CD4-positive, alpha-beta T cell treated with Interferon alpha-2 for 1 hour (primary cell): ENCODE measurements around the gene PLCL2.

Source experiments
- DNase-seq, 2 donors: peaks; one replicate each; pipeline ENCODE4 v3.0.0-alpha.2; 2020 to 2022

PLCL2 gene

DNA sequence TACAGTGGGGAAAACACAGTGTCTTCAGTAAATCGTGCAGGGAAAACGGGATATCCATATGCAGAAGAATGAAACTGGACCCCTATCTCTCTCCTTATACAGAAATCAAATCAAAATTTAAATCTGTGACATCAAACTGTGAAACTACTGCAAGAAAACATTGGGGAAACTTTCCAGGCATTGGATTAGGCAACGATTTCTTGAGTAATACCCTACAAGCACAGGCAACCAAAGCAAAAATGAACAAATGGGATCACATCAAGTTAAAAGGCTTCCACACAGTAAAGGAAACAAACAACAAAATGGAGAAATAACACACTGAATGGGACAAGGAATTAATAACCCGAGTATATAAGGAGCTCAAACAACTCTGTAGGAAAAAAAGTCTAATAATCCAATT is 165.3 kb downstream of the PLCL2 start:
- no peak for DNase-seq

DNA sequence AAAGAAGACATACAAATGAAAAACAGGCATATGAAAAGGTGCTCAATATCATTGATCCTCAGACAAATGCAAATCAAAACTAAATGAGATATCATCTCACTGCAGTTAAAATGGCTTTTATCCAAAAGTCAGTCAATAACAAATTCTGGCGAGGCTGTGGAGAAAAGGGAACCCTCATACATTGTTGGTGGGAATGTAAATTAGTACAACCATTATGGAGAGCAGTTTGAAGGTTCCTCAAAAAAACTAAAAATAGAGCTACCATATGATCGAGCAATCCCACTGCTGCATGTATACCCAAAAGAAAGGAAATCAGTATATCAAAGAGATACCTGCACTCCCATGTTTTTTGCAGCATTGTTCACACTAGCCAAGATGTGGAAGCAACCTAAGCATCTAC is 165.8 kb downstream of the PLCL2 start:
- no peak for DNase-seq

DNA sequence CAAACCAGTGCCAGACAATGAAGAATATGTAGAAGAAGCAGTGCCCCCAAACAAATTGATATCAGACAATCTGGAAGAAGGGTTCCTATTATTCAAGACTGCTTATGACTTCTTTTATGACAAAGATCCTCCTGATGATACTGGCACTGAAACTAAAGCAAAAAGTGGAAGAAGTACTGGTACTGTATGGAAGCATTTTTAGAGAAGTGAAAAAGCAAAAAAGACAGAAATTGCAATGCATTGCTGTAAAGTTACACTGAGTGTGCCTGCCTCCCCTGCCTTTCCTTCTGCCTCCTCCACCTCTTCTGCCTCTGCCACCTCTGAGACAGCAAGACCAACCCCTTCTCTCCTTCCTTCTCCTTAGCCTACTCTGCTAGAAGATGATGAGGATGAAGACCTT is 167.6 kb downstream of the PLCL2 start:
- no peak for DNase-seq

DNA sequence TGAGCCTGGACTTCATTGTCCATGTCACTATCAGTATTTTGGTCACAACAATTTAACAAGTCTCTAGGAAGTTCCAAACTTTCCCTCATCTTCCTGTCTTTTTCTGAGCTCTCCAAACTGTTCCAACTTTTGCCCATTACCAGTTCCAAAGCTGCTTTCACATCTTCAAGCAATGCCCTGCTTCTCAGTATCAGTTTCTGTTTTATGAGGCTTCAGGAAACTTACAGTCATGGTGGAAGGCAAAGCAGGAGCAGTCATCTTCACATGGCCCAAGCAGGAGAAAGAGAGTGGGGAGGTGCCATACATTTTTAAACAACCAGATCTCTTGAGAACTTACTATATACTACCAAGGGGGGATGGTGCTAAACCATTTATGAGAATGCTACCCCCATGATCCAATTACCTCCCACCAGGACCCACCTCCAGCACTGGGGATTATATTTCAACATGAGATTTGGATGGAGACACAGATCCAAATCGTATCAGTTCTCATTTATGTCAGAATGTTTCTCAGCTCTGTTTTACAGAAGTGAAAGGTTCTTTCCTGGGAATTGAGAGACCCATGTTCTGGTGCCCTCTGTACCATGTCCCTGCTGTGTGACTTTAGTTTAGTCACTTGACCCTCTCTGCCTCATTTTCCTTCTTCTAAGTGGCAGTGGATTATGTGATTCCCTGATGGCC is 169.7 kb downstream of the PLCL2 start:
- DNase-seq: no peak

DNA sequence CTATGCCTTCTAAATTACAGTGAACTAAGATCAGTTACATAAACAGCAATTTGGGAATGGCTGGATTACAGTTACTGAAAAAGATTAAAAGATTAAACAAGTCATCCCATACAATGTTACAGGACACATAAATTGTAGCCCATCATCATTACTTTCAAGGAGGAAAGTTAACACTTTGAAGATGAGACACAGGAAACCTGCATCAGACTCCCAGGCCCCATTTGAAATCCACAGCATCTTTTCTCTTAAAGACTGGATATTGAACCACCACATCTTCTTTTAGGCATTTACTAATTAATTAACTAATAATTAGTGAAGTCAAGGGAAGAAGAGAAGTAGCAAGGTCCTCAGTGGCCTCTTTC is 170.2 kb downstream of the PLCL2 start:
- no peak for DNase-seq

DNA sequence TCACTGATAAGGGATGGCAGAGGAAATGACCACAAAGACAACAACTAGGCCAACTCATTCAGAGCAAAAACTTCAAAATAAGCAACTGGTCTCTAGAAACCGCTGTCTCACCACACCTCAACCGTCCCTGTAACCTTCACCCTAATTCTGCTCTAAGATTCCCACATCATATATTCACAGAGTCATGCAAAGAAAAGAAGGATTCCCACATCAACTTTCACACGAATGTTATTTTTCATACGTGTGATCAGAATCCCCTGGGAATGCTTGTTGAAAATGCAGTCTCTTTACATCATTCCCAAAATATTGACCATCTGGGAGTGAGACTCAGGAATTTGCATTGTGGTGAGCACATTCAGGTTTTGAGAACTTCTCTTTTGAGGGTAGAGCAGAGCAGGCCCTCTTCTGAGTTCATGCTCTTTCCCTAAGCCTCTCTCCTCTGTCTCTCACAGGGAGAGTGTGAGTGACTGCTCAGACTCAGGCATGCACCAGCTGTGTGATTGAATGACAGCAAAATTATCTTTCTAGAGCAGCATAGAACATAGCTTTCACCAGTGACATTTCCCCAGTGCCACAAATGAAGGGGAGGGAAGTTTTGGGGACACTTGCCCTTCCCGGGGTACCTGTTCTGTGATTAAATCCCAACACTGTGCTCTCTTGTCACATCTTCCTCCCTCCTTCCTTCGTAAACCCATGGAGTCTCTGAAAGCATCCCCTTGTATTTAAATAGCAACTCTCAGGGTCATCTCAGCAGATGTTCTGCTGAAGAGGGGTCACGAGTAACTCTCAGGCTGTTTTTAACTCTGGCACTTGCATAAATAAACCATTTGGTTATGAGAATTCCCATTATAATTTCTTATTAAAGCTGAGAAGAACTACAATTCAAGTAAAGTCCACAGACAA is 170.9 kb downstream of the PLCL2 start:
- no peak for DNase-seq

DNA sequence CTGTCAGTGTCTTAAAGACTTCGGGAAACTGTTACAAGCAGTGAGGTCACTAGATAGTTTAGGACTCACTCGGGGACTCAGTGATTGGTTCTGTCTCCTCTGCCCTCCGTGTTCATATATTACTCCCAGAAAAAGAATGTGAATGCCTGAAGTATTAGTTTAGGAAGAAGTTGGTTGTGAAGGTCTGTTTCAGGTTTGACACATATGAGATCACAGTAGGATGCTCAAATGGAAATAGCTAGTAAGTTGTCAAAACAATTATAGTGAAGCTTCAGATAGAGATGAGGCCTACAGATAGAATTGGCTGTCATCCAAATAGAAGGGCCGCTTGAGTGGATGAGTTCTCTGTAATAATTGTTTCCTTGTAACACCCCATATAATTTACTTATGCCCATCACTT is 172.6 kb downstream of the PLCL2 start:
- no peak for DNase-seq

DNA sequence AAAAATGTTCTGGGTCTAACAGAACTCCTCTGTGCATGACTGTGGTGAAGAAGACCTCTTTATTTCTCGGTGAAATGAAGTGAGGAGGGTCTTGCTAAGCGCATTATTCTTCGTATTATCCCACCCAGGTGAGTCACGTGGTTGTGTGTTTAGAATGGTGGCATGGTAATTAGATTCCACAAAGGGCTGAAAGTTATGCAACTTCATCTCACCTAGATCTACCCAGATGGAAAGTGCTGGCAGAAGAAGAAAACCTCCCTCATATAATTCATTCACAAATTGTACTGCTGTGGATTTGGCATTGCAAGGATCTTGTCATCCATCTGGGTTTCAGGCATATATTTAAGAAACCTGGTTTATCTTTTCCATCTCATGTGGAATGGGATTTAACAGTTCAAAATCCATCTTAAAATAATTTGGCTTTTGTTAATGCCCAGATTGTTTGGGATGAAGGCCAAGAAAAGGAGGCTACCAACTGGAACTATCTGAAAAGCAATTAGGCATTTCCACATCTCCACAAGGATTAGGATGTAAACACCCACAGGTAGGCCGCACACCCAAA is 175.3 kb downstream of the PLCL2 start:
- no peak for DNase-seq

DNA sequence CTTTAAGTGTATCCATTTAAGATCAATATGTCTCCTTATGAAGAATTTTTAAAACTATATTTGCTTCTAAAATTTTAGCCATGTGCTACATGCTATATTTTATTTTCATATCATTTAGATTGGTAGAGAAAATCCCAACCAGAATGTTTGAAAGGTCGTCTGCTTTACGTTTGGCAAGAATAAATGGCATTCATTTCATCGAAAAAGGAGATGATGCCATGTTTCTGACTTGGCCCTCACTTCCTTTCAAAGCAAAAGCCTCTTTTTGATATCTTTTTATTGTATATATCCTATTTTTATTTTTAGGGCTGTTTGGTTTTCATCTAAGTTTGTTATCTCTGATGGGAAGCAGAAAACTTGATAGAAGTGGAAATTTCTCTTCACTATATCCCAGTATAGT is 176.2 kb downstream of the PLCL2 start:
- DNase-seq: no peak

DNA sequence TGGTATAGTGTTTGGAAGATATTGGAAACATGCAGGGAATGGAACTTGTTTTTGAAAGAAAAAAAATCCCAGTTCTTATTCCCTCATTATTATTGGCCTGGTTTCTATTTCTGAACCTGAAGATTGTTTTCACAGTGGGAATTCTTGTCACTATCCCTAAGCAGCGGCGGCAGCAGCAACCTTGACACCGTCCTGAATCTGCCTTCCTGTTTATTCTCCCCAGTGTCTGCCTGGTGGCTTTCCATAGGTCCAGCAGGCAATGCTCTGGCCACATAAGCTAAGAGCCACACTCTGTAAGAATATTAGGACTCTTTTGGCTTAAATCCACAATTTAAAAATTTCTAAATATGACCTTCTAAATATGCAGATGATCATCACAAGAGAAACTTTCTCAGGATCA is 178.0 kb downstream of the PLCL2 start:
- no peak for DNase-seq

DNA sequence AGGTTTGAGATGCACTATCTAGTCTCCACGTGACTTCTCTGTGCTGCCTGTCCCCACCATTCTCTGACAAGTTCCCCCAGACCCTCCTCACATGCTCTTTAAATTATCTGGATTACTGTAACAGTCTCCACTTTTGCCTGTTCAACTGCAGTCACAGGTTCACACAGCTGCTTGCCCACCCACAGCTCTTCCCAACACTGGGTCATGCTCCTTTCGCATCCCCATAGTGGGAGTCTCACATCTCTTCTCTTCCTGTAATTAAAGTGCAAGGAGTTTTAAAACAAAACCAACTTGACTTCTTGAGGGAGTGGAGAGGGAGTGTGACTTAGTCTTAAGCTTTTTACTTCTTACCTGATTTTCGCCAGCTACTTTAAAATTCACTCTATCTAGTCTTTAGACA is 178.8 kb downstream of the PLCL2 start:
- no peak for DNase-seq

DNA sequence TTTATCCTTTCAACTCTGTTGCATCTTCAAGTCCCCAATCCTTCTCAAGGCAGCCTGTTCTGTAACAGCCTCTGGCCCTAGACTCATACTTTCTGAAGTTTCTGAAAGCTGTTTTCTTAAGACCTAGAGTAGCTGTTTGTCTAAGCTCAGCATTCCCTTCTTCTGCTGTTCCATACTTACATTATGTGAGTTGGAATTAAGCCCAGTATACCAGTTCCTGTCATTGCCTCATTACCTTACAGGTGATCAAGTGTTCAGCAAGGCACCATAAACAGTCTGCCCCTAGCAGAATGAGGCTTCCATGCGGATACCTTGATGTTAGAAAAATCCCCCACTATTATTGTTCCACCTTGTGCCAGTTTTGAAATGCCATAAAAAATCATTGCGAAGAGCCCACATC is 180.6 kb downstream of the PLCL2 start:
- no peak for DNase-seq

DNA sequence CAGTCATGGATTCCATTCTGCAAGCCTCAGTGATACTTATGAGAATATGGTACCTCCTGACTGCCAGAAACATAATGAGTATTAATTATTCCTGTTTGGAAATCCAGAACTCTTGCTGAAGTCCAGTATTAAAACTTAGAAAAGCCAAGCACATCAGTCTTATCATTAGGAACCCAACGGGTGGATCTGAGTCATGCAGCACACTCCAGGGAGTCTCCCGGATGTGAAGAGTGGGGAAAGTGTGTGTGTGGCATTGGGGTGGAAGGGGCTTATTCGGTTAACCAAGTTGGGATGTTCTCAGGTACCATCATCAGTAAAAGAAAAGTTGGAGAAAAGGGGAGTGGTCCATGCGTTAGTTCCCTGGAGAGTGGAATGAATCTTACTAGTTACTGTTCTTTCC is 181.1 kb downstream of the PLCL2 start:
- DNase-seq: no peak

DNA sequence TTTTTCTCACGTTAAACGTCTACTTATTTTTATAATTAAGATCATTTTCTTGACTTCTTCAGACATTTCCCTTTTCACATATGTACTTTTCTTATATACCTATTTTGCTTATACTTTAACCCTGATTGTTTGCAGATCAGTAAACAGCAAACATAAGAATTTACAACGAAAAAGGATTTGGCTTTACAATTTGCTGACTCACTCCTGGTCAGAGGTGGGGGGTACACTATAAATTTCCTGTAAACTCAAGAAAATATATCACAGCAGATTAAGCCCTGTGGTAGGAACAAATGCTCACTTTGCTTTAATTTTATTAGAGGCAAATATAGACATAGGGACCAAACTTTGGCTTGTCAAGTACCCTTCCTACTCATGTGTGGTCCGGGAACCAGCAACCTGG is 185.0 kb downstream of the PLCL2 start:
- no peak for DNase-seq

DNA sequence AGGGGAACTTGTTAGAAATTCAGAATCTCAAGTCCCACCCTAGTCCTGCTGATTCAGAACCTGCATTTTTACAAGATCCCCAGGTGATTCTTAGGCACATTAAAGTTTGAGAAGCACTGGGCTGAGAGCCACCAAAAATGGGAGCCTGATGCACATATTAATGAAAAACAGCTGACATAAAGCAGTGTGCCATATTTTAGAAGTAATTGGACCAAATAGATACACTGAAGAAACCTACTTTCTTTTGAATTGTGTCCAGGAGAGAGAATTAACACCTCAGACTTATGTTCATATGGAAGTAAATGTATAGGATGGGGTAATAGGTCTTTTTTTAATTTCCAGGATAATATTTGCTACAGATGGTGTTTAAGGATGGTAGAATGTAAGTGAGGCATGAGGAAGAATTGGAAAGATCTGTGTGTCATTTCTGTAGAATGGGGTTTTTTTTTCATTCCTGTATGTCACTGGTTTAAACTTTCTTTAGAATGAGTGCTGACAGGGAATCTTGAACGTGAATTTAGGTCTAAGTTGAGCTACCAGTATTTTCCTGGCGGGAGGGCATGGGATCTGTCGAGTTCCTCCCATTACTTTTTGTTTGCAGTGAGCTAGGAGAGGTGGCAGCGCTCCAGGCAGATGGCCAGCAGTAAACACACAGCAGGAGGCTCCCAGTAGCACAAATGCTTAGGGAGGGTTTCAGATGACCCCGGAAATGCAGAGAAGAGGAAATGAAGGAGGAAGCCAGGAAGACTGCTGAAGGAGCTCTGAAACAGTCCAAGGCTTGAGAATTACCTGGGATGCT is 185.6 kb downstream of the PLCL2 start:
- no peak for DNase-seq

DNA sequence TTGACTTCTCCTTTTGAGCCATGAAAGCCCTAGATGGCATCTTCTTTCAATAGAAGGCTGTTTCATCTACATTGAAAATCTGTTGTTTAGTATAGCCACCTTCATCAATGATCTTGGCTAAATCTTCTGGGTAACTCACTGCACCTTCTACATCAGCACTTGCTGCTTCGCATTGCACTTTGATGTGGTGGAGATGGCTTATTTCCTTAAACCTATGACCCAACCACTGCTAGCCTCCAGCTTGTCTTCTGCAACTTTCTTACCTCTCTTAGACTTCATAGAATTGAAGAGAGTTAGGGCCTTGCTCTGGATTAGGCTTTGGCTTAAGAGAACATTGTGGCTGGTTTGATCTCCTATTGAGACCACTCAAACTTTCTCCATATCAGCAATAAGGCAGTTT is 189.8 kb downstream of the PLCL2 start:
- peak in 1 of 2 donors; percentile 33 for DNase-seq

DNA sequence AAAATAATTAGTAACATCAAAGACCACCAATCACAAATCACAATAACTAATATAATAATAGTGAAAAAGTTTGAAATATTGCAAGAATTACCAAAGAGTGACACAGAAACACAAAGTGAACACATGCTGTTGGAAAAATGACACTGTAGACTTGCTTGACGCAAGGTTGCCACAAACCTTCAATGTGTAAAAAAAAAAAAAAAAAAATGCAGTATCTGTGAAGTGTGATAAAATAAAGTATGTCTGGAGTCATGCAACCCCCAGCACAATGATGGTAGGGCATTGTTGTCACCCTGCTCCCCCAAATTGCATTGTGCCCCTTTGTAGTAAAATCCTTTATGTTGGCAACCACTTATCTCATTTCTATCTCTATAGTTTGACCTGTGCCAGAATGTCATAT is 190.6 kb downstream of the PLCL2 start:
- DNase-seq: no peak

DNA sequence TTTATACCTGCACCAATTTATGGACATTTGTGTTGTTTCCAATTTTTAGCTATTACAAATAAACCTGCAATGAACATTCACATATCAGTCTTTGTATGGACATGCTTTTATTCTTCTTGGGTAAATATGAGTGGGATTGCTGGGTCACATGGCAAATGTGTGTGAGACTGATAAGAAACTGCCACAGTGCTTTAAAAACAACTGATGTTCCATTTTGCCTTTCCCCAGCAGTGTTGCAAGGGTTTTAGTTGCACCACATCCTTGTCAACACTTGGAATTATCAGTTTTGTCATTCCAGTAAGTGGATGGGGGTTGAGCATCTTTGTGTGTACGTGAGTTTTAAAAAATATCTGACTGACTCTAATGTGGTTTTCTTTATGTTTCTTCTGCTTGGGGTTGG is 191.2 kb downstream of the PLCL2 start:
- no peak for DNase-seq

DNA sequence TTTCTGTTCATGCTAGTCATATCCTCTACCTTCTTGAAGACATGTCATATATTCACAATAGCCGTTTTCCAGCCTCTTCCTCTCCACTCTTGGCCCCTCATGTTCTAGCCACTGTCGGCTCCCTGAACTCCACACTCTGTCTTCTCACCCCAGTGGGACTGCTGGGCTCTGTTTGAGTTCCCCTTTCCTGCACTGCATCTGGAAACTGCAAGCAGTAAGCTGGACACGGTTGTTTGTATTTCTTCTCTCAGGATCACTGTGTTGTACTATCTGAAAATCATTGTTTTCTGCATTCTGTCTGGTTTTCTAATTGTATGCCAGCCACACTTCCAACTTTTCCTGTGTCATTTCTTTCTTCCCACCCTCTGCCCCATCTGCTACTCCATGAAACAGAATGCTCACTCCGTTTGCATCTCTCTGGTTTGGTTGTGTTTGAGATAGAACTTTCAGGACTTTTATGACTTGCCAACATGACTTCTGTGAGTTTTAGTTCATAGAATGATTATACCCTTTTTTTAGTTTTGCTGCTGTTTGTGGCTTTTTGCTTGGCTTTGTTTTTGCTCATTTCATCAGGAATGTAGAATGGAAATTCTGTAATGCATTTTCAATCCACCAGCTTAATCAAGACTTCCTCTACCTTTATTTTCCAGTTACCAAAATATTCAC is 192.3 kb downstream of the PLCL2 start:
- DNase-seq: no peak

DNA sequence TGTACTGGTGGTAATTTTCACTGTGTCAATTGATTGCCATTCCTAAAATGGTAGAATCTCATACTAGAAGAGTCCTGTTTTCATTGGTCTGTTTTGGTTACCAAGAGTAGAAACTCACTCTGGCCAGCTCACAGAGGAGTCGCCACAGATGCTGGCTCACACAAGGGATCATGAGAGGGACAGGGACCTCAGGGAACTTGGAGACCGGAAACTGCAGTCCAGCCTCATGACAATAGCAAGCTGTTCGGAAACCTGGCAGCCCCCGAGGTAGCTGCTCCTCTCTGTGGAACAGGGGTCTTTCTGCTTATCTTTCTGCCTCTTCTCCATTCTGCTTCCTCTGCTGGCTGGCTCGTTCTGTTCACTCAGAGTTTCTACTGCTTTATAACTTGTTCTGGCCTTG is 192.9 kb downstream of the PLCL2 start:
- DNase-seq: no peak

DNA sequence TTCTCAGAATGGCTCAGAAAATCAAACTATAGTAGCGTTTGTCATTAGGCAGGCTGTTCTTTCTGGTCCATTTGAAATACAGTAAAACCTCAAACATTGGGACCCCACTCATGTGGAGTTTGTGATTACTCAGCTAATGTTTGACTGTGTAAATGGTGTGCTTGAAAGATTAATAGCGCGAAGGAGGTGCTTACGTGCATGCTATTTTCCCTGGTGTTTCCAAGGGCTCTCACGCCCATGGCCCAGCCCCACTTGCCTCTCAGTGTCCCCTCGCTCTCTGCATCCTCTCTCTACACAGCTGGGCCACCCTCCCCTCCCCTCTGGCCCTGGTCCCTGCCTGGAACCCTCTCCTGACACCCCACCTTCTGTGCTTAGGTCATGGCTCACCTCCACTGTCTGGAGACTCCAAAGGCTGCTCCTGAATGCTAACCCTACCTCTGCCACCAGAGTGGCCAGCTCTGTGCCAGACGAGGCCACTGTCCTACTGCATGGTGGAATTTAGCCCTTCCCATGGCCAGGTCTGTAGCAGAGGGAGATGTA is 194.2 kb downstream of the PLCL2 start:
- no peak for DNase-seq

DNA sequence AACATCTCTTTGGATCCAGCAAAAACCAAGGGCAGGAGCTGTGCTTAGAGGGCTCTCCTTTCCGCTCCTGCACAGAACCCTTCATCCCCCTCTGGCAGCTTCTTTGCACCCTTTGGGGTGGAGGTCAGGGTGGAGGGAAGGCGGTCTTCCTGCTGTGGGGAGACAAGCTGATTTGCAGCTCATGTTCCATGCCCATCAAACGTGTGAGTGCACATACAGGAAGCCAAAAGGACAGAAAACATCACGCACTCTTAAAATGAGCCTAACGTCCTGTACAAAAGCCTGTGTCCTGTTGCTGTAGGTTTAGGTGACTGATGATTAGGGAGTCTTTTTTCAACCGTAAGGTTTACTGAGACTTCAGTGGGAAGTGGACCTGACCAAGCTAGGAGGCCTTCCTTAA is 195.2 kb downstream of the PLCL2 start:
- DNase-seq: no peak

DNA sequence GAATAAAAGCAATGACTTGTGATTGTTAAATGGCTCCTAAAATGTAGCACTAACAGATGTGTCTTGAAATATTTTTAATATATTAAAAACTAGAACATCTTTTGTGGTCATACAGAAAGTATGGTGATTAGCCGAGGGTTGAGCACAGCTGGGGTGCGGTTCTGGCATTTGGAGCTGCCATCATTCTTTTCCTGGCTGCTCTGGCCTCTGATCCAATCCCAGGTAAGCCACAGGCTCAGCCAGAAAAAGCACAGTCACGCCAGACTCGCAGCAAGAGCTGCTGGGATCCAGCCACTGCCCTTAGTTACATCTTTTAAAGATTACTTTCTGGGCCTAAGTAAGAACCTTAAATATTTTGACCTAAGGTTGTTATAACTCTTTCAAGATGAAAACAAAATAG is 196.8 kb downstream of the PLCL2 start:
- no peak for DNase-seq
